Stimulated activated CD8-positive, alpha-beta memory T cell treated with anti-CD3 and anti-CD28 coated beads, Interleukin-4, amount 100 ng/mL, for 48 hours (primary cell): Measurements from ENCODE around the gene LRRC27.

Experiments used
- DNase-seq: peaks from one replicate; pipeline ENCODE4 v3.0.0-alpha.2; 2020

LRRC27 gene

GRCh38 chr10:132417257-132417910 is 85.4 kb downstream of the LRRC27 start:
- DNase-seq: no peak

- no peak for DNase-seq
Measured at GRCh38 chr10:132417957-132418441, 86.0 kb downstream of the LRRC27 start.

GRCh38 chr10:132418527-132419416 is 86.8 kb downstream of the LRRC27 start:
- no peak for DNase-seq

- no peak for DNase-seq
Measured at GRCh38 chr10:132419538-132420468, 87.8 kb downstream of the LRRC27 start.

DNA sequence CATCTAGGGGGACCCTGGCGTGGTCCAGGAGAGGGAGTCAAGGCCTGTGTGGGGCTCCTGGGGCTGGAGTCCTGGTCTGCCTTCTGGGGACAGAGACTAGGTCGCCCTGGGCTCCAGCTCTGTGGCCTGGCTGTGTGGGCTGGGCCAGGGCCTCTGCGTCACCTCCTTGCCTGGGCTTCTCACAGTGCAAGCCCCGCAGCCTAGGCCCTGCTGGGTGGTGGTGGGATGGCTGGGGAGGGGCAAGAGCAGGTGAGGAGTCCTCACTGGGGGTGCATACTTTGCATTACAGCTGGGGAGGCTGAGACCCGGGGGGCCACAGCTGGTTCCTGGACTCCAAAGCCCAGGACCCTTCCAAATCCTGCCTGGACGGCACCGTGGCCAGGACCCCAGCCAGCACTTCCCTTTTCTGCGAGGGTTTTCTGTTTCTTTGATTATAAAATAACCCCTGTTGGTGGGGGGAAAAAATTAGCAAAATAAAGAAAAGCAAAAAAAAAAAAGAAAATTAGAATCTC is 88.5 kb downstream of the LRRC27 start:
- DNase-seq: no peak

- peak; percentile 43 for DNase-seq
Measured at GRCh38 chr10:132420981-132421846, 89.2 kb downstream of the LRRC27 start.

DNA sequence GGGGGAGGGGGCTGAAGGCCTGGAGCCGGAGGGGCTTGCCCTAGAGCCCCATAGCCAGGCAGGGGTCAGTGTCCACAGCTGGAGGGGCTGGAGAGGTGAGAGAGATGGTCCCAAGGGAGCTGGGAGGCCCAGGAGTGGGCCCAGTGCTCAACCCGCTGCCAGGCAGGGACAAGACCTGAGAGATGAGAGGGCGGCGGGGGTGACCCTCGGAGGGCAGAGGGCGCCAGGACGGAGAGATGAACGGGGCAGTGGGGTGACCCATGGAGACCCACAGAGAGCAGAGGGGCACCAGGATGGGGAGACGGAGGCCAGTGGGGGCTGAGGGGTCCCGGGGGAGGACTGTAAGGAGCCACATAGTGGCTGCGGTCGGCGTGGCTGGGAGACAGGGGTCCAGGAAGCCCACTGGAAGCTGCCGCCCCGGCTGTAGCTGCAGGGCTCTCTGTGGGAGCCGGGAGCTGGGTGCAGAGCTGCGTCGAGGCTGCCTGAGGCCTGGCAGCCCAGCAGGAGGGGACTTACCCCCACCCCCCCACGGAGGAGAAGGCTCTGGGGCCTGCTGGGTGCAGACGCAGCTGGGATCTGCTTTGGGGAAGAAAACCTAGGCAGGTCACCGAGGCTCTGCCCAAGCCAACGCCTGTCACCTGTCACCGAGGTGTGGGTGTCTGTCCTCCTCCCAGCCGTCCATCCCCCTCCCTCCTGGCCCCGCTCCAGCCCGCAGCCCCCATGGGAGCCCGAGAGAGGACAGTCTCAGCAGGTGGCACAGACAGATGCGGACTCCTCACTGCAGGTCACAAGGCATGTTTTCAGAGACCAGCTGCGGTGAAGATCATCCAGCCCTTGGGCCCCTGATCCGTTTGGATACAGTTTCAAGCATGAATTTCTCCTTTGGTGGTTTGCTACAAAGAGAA is 90.1 kb downstream of the LRRC27 start:
- DNase-seq: no peak

GRCh38 chr10:132422903-132423825 is 91.2 kb downstream of the LRRC27 start:
- no peak for DNase-seq

DNA sequence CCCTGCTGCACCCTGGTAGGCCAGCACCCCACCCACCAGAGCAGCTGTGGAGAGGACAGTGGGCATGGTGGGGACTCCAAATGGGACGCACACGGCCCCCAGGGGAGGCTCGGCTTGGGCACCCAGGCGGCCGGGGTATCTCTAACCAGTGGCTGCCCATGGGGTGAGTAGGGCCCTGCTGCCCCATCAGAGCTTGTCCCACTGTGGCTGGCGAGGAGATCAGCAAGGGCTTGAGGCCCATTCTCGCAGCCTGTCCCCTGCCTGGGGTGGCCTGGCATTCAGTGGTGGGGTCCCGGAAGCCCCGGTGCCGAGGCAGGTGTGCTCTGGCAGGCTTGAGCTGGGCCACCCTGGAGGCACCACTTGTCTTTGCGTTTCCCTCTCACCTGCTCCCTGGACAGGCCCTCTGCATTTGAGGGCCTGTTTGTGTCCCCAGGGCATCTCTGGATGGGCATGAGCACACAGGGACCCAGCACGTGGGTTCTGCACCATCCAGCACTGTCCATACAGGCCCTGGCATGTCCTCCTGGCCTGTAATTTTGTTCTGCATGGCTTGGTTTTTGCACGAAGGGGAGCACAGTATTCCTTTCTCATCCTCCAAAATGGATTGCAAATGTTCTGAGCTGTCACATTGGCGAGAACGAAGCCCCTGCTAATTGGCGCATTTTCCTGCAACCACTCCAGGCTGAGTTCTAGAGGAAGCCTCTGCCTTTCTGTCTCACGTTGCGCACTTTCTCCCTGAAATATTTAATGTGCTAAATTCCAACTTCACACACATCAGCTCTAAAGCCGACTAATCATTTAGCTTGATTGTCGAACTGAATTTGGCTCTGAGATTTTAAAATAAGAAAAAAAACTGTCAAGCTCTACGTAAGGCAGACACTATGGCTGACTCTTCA is 92.2 kb downstream of the LRRC27 start:
- DNase-seq: no peak

DNA sequence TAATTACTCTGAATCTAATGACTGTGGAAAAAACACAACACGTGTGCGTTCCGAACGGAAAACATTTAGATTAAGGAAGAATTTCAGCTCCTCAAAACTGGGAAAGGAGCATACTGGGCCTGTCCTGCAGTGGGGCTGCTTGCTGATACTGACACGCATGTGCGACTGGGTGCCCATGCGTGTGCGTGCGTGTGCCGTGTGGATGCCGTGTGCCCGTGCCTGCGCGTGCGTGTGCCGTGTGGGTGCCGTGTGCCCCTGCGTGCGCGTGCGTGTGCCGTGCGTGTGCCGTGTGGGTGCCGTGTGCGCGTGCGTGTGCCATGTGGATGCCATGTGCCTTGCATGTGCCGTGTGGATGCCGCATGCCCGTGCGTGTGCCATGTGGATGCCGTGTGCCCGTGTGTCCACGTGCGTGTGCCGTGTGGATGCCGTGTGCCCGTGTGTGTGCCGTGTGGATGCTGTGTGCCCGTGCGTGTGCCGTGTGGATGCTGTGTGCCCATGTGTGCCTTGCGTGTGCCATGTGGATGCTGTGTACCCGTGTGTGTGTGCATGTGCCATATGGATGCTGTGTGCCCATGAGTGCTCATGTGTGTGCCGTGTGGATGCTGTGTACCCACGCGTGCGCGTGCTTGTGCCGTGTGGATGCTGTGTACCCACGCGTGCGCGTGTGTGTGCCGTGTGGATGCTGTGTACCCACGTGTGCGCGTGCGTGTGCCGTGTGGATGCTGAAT is 93.2 kb downstream of the LRRC27 start:
- no peak for DNase-seq

- no peak for DNase-seq
Measured at GRCh38 chr10:132425757-132426155, 93.8 kb downstream of the LRRC27 start.

- DNase-seq: no peak
Measured at GRCh38 chr10:132427006-132427771, 95.2 kb downstream of the LRRC27 start.

DNA sequence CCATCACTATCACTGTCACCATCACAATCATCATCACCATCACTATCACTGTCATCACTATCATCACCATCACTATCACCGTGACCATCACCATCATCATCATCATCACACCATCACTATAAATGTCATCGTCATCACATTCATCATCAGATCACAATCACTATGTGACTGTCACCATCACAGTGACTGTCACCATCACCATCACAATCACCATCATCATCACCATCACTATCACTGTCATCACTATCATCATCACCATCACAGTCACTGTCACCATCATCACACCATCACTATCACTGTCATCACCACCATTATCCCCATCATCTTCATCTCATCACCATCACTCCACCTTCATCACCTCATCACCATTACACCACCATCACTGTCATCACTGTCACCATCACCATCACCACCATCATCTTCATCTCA is 96.0 kb downstream of the LRRC27 start:
- no peak for DNase-seq

DNA sequence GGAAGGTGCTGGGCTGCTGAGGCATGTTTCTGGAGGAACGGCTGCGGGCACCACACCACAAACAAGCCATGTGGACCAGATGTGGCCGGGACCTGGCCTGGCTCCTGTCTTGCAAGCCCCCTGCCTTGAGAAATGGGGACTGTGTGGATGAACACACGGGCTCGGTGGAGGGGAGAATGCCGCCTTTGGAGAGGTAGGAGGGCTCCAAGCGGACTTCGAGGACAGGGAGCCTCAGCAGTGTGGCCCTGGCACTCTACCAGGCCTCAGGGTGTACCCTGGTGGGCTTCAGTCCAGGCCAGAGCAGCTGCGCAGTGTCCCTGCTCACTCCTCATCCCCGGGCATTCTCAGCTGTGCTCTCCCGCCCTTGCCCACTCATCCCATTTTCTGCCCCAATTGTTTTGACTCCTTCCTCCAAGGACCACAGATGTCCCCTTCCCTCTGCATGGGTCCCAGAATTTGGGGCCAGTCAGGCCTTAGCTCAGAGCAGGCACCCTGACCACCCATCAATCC is 96.5 kb downstream of the LRRC27 start:
- DNase-seq: no peak
